ENCODE data around the gene SIRPA. TPM values are rescaled to one million over a fixed set of nuclear protein-coding genes. Genes with fewer than 3 reads are reported as not detected.

SIRPA gene
- total RNA-seq, 4 donors from 2014 or later: 11.5 to 34.6 (median 20.2) TPM

DNA sequence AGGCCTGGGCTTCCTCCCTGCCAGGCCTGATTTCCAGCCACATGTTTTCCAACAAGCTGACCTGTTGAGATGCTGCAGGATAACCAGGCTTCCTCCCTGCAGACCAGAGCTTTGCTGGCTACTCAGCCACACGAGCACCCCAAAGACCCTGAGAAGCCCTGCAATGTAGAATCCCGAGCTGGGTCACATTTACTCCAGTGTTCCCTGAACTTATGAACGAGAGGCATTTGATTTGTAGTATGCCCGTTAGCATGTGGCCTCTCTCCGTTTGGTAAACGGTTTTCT, 4.0 kb downstream of the SIRPA start:
- peak overlapping the region in 1 of 2 donors; percentile 51 for H3K27ac ChIP-seq
- intact Hi-C loops (cut with DNase I; ENCODE audit: low total_unique reads): no loop called here
- DNase-seq: no peak
- no peaks in the 10 kb centered on the region for H3K27me3 ChIP-seq
- no peaks in the 10 kb centered on the region for H3K9me3 ChIP-seq
- no peaks in the 10 kb centered on the region for H3K4me1 ChIP-seq
- H3K36me3 ChIP-seq: no peaks in the 10 kb centered on the region
- no peak for TF ChIP-seq POLR2A (IDR thresholded peaks at IDR 0.05)
- TF ChIP-seq, protein P1, sequence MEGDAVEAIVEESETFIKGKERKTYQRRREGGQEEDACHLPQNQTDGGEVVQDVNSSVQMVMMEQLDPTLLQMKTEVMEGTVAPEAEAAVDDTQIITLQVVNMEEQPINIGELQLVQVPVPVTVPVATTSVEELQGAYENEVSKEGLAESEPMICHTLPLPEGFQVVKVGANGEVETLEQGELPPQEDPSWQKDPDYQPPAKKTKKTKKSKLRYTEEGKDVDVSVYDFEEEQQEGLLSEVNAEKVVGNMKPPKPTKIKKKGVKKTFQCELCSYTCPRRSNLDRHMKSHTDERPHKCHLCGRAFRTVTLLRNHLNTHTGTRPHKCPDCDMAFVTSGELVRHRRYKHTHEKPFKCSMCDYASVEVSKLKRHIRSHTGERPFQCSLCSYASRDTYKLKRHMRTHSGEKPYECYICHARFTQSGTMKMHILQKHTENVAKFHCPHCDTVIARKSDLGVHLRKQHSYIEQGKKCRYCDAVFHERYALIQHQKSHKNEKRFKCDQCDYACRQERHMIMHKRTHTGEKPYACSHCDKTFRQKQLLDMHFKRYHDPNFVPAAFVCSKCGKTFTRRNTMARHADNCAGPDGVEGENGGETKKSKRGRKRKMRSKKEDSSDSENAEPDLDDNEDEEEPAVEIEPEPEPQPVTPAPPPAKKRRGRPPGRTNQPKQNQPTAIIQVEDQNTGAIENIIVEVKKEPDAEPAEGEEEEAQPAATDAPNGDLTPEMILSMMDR (IDR thresholded peaks at IDR 0.05): no peak
- H3K4me3 ChIP-seq: no peak overlapping the region

DNA sequence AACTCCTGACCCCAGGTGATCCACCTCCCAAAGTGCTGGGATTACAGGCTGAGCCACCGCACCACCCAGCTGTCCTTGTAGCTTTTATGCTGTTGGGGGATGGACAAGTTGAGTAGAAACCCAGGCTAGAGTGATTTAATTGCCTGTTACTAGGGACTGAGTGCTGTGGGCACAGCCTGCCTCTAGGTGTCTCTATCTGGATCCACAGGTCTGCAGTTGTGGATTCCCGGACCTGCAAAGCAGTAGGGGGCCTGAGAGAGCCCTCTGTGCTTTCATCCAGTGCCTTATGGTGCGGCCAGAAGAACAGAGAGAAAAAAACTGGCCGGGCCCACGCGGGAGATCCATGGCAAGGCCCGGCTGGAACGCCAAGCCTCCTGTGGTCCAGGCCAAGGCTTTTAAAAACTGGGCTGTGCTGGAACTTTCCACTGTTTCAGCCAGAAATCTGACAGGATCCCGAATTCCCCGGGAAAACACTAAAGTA, 5.2 kb downstream of the SIRPA start:
- Histone ChIP-seq H3K27ac (peak overlapping the region; percentile 39 to 43), H3K9me3 (no peaks in the 10 kb centered on the region), H3K4me1 (no peaks in the 10 kb centered on the region), H3K4me3 (no peak overlapping the region), H3K36me3 (no peaks in the 10 kb centered on the region), H3K27me3 (no peaks in the 10 kb centered on the region)
- TF ChIP-seq, protein P1 (IDR thresholded peaks at IDR 0.05): peak; percentile 38 to 56 (median 44)
- TF ChIP-seq POLR2A (IDR thresholded peaks at IDR 0.05): no peak
- intact Hi-C loops (cut with DNase I; ENCODE audit: low total_unique reads): no loop called here
- peak; percentile 50 to 75 for DNase-seq

DNA sequence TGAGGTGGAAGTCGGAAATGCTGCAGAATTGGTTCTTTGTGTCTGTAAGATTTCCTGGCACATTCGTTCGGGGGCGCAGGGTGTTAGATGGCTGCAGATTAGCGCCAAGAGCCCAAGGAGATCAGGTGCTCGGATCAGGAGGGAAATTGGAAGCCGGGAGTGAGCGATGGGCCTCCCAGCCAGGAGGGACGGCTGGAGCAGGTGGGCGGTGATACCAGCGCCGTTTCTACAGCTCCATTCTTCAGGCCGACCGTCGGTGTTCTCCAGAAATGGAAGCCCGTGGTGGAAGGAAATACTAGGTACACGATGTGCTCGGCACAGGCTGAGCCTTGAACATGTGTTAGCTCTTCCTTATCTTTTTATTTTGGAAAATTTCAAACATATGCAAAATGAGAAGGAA, 6.5 kb downstream of the SIRPA start:
- no peaks in the 10 kb centered on the region for H3K4me1 ChIP-seq

DNA sequence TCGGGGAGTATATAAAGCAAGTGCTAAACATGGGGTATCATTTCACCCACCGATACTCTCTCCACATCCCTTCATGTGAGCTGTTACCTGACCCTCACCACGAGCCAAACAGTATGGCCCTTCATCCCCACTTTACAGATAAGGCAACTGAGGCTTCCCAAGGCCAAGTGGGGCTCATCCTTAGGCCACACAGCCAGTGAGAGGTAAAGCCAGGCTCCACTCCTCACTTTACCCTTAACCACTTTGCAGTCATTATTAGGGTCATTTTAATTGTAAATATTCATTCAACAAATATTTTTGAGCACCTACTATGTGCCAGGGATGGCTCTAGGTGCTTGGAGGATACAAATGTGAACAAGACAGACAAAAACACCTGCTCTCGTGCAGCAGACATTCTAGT, 7.0 kb downstream of the SIRPA start:
- H3K4me1 ChIP-seq: no peaks in the 10 kb centered on the region
- DNase-seq: no peak
- H3K9me3 ChIP-seq: no peaks in the 10 kb centered on the region
- TF ChIP-seq POLR2A (IDR thresholded peaks at IDR 0.05): no peak
- TF ChIP-seq, protein P1 (IDR thresholded peaks at IDR 0.05): no peak
- intact Hi-C loops (cut with DNase I; ENCODE audit: low total_unique reads): no loop called here
- H3K27ac ChIP-seq: no peak overlapping the region
- no peak overlapping the region for H3K4me3 ChIP-seq
- no peaks in the 10 kb centered on the region for H3K27me3 ChIP-seq
- no peaks in the 10 kb centered on the region for H3K36me3 ChIP-seq

More for the DNA sequence above, 6.5 kb downstream of the SIRPA start:
- no peak for DNase-seq
- intact Hi-C loops (cut with DNase I; ENCODE audit: low total_unique reads): no loop called here
- no peak for TF ChIP-seq POLR2A (IDR thresholded peaks at IDR 0.05)
- TF ChIP-seq, protein P1 (IDR thresholded peaks at IDR 0.05): no peak
- Histone ChIP-seq H3K27me3 (no peaks in the 10 kb centered on the region), H3K27ac (no peak overlapping the region), H3K36me3 (no peaks in the 10 kb centered on the region), H3K9me3 (no peaks in the 10 kb centered on the region), H3K4me3 (no peak overlapping the region)

DNA sequence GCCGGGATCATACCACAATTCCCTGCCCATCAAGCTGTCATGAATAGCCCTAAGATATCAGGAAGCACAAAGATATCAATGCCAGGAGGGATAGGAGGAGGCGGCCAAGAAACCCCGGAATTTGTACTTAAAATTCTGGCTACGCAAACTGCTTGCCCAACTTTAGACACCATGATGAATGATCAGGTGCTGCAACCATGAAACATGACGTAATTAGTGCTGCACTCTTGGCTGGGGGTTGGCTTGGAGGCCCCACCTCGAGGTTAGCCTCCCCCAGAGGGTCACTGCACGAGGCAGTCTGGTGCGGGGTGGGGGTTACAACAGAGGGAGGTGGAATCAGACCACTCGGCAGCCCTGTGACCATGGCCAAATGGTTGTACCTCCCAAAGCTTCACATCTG, 8.9 kb downstream of the SIRPA start:
- Histone ChIP-seq H3K9me3 (no peaks in the 10 kb centered on the region), H3K36me3 (no peaks in the 10 kb centered on the region), H3K4me1 (no peaks in the 10 kb centered on the region), H3K27me3 (no peaks in the 10 kb centered on the region), H3K4me3 (no peak overlapping the region), H3K27ac (no peak overlapping the region)
- intact Hi-C loops (cut with DNase I; ENCODE audit: low total_unique reads): no loop called here
- peak; percentile 30 to 56 for DNase-seq
- TF ChIP-seq POLR2A (IDR thresholded peaks at IDR 0.05): no peak
- TF ChIP-seq, protein P1 (IDR thresholded peaks at IDR 0.05): no peak
